Measurements from ENCODE around the gene AP3S1. TPM values are rescaled to one million over a fixed set of nuclear protein-coding genes. Genes with fewer than 3 reads are reported as not detected.
A peak's percentile ranks its signal among the peaks of the same experiment; 100 is the strongest.

AP3S1 gene
- total RNA-seq, 1 experiment from 2014 or later, result 94.6 TPM

GRCh38 chr5:115946655-115947054 is 104.9 kb downstream of the AP3S1 start:
- BruUV-seq (replicated peaks), result no TSS peak
- ChIA-PET CTCF (no interaction called here), POLR2A (no interaction called here)
- no peaks in the 10 kb centered on the region for H3K36me3 Mint-ChIP-seq (ENCODE audit: insufficient read depth, unreplicated experiment)
- intact Hi-C loops (cut with micrococcal nuclease), result no loop called here
- no peaks in the 10 kb centered on the region for H3K27me3 Mint-ChIP-seq (ENCODE audit: insufficient read depth, unreplicated experiment)
- no peaks in the 10 kb centered on the region for H3K9me3 Mint-ChIP-seq (ENCODE audit: unreplicated experiment)
- TF ChIP-seq, protein P1, sequence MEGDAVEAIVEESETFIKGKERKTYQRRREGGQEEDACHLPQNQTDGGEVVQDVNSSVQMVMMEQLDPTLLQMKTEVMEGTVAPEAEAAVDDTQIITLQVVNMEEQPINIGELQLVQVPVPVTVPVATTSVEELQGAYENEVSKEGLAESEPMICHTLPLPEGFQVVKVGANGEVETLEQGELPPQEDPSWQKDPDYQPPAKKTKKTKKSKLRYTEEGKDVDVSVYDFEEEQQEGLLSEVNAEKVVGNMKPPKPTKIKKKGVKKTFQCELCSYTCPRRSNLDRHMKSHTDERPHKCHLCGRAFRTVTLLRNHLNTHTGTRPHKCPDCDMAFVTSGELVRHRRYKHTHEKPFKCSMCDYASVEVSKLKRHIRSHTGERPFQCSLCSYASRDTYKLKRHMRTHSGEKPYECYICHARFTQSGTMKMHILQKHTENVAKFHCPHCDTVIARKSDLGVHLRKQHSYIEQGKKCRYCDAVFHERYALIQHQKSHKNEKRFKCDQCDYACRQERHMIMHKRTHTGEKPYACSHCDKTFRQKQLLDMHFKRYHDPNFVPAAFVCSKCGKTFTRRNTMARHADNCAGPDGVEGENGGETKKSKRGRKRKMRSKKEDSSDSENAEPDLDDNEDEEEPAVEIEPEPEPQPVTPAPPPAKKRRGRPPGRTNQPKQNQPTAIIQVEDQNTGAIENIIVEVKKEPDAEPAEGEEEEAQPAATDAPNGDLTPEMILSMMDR (IDR thresholded peaks at IDR 0.05; ENCODE audit: unreplicated experiment), result no peak
- H3K27ac Mint-ChIP-seq (ENCODE audit: low read depth, unreplicated experiment), result no peak overlapping the region
- peak; percentile 36 for DNase-seq (ENCODE audit: unreplicated experiment)
- H3K4me3 Mint-ChIP-seq (ENCODE audit: unreplicated experiment), result no peak overlapping the region
- no peaks in the 10 kb centered on the region for H3K4me1 Mint-ChIP-seq (ENCODE audit: insufficient read depth, unreplicated experiment)

DNA sequence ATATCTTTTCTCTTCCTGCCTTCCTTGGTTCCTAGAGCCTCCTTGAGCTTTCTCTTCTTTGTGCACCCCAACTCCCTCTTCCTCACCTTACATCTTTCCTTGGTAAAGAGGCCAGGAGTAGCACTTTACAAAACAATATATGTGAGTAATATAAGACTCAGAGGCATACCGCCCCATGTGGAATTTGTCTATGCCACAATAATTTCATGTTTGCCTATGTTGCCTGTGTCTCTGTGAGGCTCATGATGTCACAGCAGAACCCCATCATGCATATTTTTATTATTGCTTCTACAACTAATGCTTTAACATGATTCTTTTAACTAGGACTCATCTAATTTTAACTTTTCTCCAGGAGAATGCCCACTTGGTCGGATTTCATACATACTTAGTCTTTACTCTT is 105.5 kb downstream of the AP3S1 start:
- ChIA-PET CTCF (no interaction called here), POLR2A (interaction anchor here (0.6 to 0.7 kb wide), 2 partner anchors 13 to 31 kb away, joined by 3 read pairs; no protein-coding TSS in a partner anchor)
- intact Hi-C loops (cut with micrococcal nuclease), result no loop called here
- no peak overlapping the region for H3K4me3 Mint-ChIP-seq (ENCODE audit: unreplicated experiment)
- no peak overlapping the region for H3K27ac Mint-ChIP-seq (ENCODE audit: low read depth, unreplicated experiment)
- no peaks in the 10 kb centered on the region for H3K27me3 Mint-ChIP-seq (ENCODE audit: insufficient read depth, unreplicated experiment)
- peak; percentile 14 for DNase-seq (ENCODE audit: unreplicated experiment)
- no peaks in the 10 kb centered on the region for H3K4me1 Mint-ChIP-seq (ENCODE audit: insufficient read depth, unreplicated experiment)
- no TSS peak for BruUV-seq (replicated peaks)
- H3K9me3 Mint-ChIP-seq (ENCODE audit: unreplicated experiment), result no peaks in the 10 kb centered on the region
- TF ChIP-seq, protein P1 (IDR thresholded peaks at IDR 0.05; ENCODE audit: unreplicated experiment), result no peak
- H3K36me3 Mint-ChIP-seq (ENCODE audit: insufficient read depth, unreplicated experiment), result no peaks in the 10 kb centered on the region

- POLR2A ChIA-PET, result interaction anchor here (0.7 to 0.8 kb wide), 2 partner anchors 14 to 163 kb away, joined by 3 to 5 read pairs; no protein-coding TSS in a partner anchor
- intact Hi-C loops (cut with micrococcal nuclease), result no loop called here
These were observed 106.4 kb downstream of the AP3S1 start for GRCh38 chr5:115948091-115948534.

GRCh38 chr5:115949096-115949495 is 107.4 kb downstream of the AP3S1 start:
- Mint-ChIP-seq H3K9me3 (ENCODE audit: unreplicated experiment) (no peaks in the 10 kb centered on the region), H3K36me3 (ENCODE audit: insufficient read depth, unreplicated experiment) (no peaks in the 10 kb centered on the region), H3K4me3 (ENCODE audit: unreplicated experiment) (no peak overlapping the region), H3K4me1 (ENCODE audit: insufficient read depth, unreplicated experiment) (no peaks in the 10 kb centered on the region), H3K27me3 (ENCODE audit: insufficient read depth, unreplicated experiment) (no peaks in the 10 kb centered on the region), H3K27ac (ENCODE audit: low read depth, unreplicated experiment) (no peak overlapping the region)
- no peak for DNase-seq (ENCODE audit: unreplicated experiment)
- no TSS peak for BruUV-seq (replicated peaks)
- TF ChIP-seq, protein P1 (IDR thresholded peaks at IDR 0.05; ENCODE audit: unreplicated experiment), result no peak
- ChIA-PET POLR2A (no interaction called here), CTCF (interaction anchor here (0.6 kb wide), 1 partner anchor 113 kb away, joined by 3 read pairs; no protein-coding TSS in a partner anchor)
- intact Hi-C loops (cut with micrococcal nuclease), result no loop called here

More at GRCh38 chr5:115948091-115948534, 106.4 kb downstream of the AP3S1 start:
- DNase-seq (ENCODE audit: unreplicated experiment), result peak; percentile 48
- CTCF ChIA-PET, result no interaction called here
- no TSS peak for BruUV-seq (replicated peaks)
- TF ChIP-seq, protein P1 (IDR thresholded peaks at IDR 0.05; ENCODE audit: unreplicated experiment), result no peak
- H3K27ac Mint-ChIP-seq (ENCODE audit: low read depth, unreplicated experiment), result no peak overlapping the region
- no peak overlapping the region for H3K4me3 Mint-ChIP-seq (ENCODE audit: unreplicated experiment)
- no peaks in the 10 kb centered on the region for H3K27me3 Mint-ChIP-seq (ENCODE audit: insufficient read depth, unreplicated experiment)
- no peaks in the 10 kb centered on the region for H3K4me1 Mint-ChIP-seq (ENCODE audit: insufficient read depth, unreplicated experiment)
- no peaks in the 10 kb centered on the region for H3K36me3 Mint-ChIP-seq (ENCODE audit: insufficient read depth, unreplicated experiment)
- no peaks in the 10 kb centered on the region for H3K9me3 Mint-ChIP-seq (ENCODE audit: unreplicated experiment)

Measured in MCF 10A (cell line).